IgD-negative memory B cell (primary cell): ENCODE measurements around the gene CPNE4. TPM values are rescaled to one million over a fixed set of nuclear protein-coding genes. Genes with fewer than 3 reads are reported as not detected.

Experiments used
- H3K27ac Mint-ChIP-seq, 3 donors: one replicate each; pipeline ENCODE4 v1.8.0; 2020 to 2022; ENCODE audit warnings: mild to moderate bottlenecking in 3 of 3, mixed read lengths in 3 of 3, moderate library complexity in 1 of 3
- H3K27me3 Mint-ChIP-seq: one replicate; pipeline ENCODE4 v1.8.0; 2021; ENCODE audit warnings: mixed read lengths
- H3K36me3 Mint-ChIP-seq: one replicate; pipeline ENCODE4 v1.8.0; 2020; ENCODE audit warnings: mild to moderate bottlenecking, mixed read lengths
- H3K4me1 Mint-ChIP-seq, 3 donors: one replicate each; pipeline ENCODE4 v1.8.0; 2020 to 2022; ENCODE audit warnings: mixed read lengths in 3 of 3, mild to moderate bottlenecking in 1 of 3
- H3K4me3 Mint-ChIP-seq, 4 donors: one replicate each; pipeline ENCODE4 v1.8.0; 2020 to 2022; ENCODE audit warnings: mild to moderate bottlenecking in 4 of 4, mixed read lengths in 4 of 4, moderate library complexity in 3 of 4
- H3K9me3 Mint-ChIP-seq, 3 donors: one replicate each; pipeline ENCODE4 v1.8.0; 2020 to 2021; ENCODE audit warnings: mixed read lengths in 3 of 3, mild to moderate bottlenecking in 1 of 3
- polyA plus RNA-seq: library from polyadenylated mRNA; unstranded; fragments of 300-500 nt; fragmentation: Illumina TruSeq; gene quantifications from one replicate; pipeline ENCODE4 v1.2.3, GENCODE V29; 2021

CPNE4 gene
- polyA plus RNA-seq, 1 donor from 2014 or later: not detected

DNA sequence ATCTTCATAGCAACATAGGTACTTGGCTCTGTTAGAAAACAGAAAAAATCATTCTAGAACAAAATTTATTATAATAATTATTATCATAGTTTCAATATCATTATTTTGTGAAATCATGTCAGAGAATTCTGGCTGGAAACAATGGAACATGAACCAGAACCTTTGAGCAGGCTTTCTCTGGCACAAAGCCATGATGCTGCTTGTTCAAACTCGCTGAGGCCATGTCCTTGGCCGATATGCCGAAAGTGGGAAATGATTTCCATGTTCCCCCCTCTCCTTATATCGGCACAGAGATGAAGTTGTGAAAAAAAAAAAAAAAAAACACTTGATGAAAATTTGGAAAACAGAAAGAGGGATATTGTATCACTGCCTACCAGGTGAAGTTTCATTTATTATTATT is 483.1 kb downstream of the CPNE4 start:
- peaks cover 5% of the 10 kb centered on the region for H3K27me3 Mint-ChIP-seq
- no peaks in the 10 kb centered on the region for H3K9me3 Mint-ChIP-seq
- H3K27ac Mint-ChIP-seq: no peak overlapping the region
- H3K4me3 Mint-ChIP-seq: no peak overlapping the region
- H3K4me1 Mint-ChIP-seq: no peaks in the 10 kb centered on the region
- H3K36me3 Mint-ChIP-seq: peaks cover 1% of the 10 kb centered on the region

- H3K27ac Mint-ChIP-seq: no peak overlapping the region
- no peaks in the 10 kb centered on the region for H3K4me1 Mint-ChIP-seq
- no peaks in the 10 kb centered on the region for H3K9me3 Mint-ChIP-seq
- peaks cover 1% of the 10 kb centered on the region for H3K36me3 Mint-ChIP-seq
- no peak overlapping the region for H3K4me3 Mint-ChIP-seq
- peaks cover 5% of the 10 kb centered on the region for H3K27me3 Mint-ChIP-seq
Measured at GRCh38 chr3:131550562-131551465, 484.0 kb downstream of the CPNE4 start.

GRCh38 chr3:131549340-131549739 is 485.5 kb downstream of the CPNE4 start:
- Mint-ChIP-seq H3K27ac (no peak overlapping the region), H3K9me3 (no peaks in the 10 kb centered on the region), H3K27me3 (peaks cover 5% of the 10 kb centered on the region), H3K36me3 (peaks cover 2% of the 10 kb centered on the region), H3K4me1 (no peaks in the 10 kb centered on the region), H3K4me3 (no peak overlapping the region)

GRCh38 chr3:131547585-131547984 is 487.2 kb downstream of the CPNE4 start:
- peaks cover 1% of the 10 kb centered on the region for H3K27me3 Mint-ChIP-seq
- H3K4me1 Mint-ChIP-seq: no peaks in the 10 kb centered on the region
- no peak overlapping the region for H3K4me3 Mint-ChIP-seq

DNA sequence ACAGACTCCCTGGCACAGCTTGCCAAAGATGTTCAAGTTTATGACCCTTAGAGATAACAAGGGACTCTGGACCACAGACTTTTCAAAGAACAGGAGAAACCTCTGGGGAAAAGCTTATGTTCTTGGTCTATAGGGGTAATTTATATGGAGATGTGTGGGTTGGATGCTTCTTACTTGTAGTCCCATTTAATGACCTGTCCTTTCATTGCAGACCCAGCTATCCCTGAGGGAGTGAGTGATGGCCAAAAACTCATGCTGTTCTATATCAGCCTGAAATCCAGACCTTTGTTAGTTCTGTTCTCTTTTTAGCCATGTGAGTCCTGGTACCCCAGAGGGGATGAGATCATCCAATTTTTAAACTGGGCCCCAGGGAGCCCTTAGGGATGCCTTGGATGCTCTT is 488.4 kb downstream of the CPNE4 start:
- peaks cover 2% of the 10 kb centered on the region for H3K36me3 Mint-ChIP-seq
- no peak overlapping the region for H3K27ac Mint-ChIP-seq
- peaks cover 1% of the 10 kb centered on the region for H3K27me3 Mint-ChIP-seq
- H3K9me3 Mint-ChIP-seq: no peaks in the 10 kb centered on the region
- no peak overlapping the region for H3K4me3 Mint-ChIP-seq
- no peaks in the 10 kb centered on the region for H3K4me1 Mint-ChIP-seq

More at GRCh38 chr3:131547585-131547984, 487.2 kb downstream of the CPNE4 start:
- Mint-ChIP-seq H3K36me3 (peaks cover 2% of the 10 kb centered on the region), H3K27ac (no peak overlapping the region), H3K9me3 (no peaks in the 10 kb centered on the region)

DNA sequence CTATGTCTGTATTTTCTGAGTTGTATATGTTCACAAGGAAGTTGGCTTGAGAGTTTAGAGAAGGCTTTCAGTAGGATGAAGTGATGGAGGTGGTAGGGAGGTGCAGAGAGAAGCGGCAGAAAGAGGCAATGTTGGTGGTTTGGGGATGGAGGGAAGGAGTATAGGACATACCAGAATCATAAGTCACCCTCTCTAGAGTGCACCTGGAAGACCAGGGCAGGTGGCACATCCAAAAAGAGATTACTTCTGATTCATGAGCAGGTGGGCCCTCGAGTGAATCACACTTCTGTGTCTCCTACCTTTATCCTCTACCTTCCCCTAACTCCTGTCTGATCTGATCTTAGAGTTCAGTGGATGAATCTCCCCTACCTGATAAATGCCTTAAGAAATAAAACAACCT is 490.3 kb downstream of the CPNE4 start:
- Mint-ChIP-seq H3K27me3 (no peaks in the 10 kb centered on the region), H3K4me1 (no peaks in the 10 kb centered on the region), H3K36me3 (peaks cover 2% of the 10 kb centered on the region), H3K27ac (no peak overlapping the region), H3K4me3 (no peak overlapping the region), H3K9me3 (no peaks in the 10 kb centered on the region)

DNA sequence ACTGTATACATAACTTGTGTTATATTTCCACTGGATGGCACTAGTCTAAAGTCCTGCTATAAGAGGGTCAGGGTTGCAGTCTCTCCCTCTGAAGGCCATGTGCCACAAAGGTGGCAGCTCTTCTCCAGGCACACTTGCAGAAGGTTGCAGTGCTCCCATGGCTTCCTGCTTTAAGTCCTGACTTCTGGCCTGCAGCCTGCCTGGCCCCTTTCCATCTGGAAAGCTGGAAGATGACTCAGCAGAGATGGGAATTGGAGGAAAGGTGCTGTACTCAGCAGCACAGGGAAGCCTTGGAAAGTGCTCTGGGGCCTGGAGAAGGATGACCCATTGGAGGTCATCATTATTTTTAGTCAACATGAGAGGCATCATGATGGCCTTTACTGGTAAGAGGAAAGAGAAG is 491.1 kb downstream of the CPNE4 start:
- H3K36me3 Mint-ChIP-seq: peaks cover 2% of the 10 kb centered on the region
- H3K27ac Mint-ChIP-seq: no peak overlapping the region
- no peaks in the 10 kb centered on the region for H3K4me1 Mint-ChIP-seq
- H3K4me3 Mint-ChIP-seq: no peak overlapping the region
- no peaks in the 10 kb centered on the region for H3K27me3 Mint-ChIP-seq
- peaks cover 0 to 3% (median 1%) of the 10 kb centered on the region in 3 donors for H3K9me3 Mint-ChIP-seq

- Mint-ChIP-seq H3K9me3 (peaks cover 0 to 4% (median 3%) of the 10 kb centered on the region in 3 donors), H3K4me3 (no peak overlapping the region), H3K4me1 (no peaks in the 10 kb centered on the region), H3K27me3 (no peaks in the 10 kb centered on the region), H3K27ac (no peak overlapping the region), H3K36me3 (peaks cover 1% of the 10 kb centered on the region)
Measured at GRCh38 chr3:131541288-131541687, 493.5 kb downstream of the CPNE4 start.

DNA sequence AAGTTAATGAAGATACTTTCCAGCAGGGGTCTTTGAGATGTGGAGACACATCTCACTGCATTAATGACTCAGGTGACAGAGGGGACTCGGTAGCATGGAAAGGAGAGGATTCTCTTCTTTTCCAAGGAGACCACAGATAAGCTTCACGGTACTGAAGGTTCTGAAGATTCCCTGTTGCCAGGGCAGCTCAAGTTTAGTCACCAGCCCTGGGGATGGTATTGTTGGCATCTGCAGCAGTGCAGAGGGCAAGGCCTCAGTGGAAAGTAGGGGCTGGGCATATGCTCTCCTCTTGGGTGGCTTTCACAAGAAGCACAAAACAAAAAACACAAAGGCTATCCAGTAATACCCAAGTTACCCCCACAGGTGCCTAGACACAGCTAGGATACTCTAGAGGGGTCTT is 494.0 kb downstream of the CPNE4 start:
- H3K36me3 Mint-ChIP-seq: peaks cover 1% of the 10 kb centered on the region
- no peaks in the 10 kb centered on the region for H3K27me3 Mint-ChIP-seq
- H3K27ac Mint-ChIP-seq: no peak overlapping the region
- peaks cover 0 to 4% (median 3%) of the 10 kb centered on the region in 3 donors for H3K9me3 Mint-ChIP-seq
- H3K4me3 Mint-ChIP-seq: no peak overlapping the region
- no peaks in the 10 kb centered on the region for H3K4me1 Mint-ChIP-seq

DNA sequence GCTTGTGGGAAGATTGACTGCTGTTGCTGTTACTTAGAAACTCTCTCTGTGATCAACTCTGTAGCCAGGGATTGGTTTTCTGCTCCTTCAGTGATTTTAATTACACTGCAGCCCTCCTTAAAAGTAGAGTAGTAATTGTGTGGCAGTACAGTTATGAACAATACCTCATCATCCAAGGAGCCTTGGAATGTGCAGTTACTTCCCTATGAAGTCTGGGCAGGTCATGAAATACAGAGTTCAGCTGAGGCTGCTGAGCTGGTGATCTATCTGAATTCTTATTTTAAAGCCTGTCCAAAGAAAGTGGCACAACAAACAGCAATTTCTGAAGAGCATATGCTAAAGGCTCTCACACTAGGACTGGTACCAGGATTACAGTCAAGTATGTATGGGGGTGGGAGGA is 494.7 kb downstream of the CPNE4 start:
- Mint-ChIP-seq H3K36me3 (peaks cover 1% of the 10 kb centered on the region), H3K9me3 (peaks cover 0 to 4% (median 3%) of the 10 kb centered on the region in 3 donors), H3K4me3 (no peak overlapping the region), H3K27me3 (no peaks in the 10 kb centered on the region), H3K4me1 (no peaks in the 10 kb centered on the region), H3K27ac (no peak overlapping the region)

DNA sequence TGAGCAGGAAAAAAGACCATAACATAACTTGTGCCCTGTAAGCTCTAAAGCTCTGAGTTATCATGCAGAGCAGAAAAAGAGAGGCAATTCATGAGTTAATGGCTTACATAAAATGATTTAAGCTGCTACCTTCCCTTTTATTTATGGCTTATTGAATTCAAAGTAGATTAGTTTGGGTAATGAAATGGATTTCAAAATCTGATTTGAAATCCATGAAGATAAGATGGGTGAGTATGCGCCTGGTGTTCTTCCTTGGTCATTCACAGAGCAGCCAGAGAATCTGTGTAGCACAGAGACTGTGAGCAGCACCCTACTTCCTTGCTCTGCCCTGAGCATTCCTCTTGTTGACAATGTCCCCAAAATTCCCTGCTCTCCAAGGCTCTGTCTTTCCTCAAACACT is 495.8 kb downstream of the CPNE4 start:
- H3K9me3 Mint-ChIP-seq: peaks cover 0 to 4% (median 3%) of the 10 kb centered on the region in 3 donors
- no peaks in the 10 kb centered on the region for H3K36me3 Mint-ChIP-seq
- H3K4me1 Mint-ChIP-seq: no peaks in the 10 kb centered on the region
- H3K4me3 Mint-ChIP-seq: no peak overlapping the region
- H3K27ac Mint-ChIP-seq: no peak overlapping the region
- H3K27me3 Mint-ChIP-seq: no peaks in the 10 kb centered on the region

DNA sequence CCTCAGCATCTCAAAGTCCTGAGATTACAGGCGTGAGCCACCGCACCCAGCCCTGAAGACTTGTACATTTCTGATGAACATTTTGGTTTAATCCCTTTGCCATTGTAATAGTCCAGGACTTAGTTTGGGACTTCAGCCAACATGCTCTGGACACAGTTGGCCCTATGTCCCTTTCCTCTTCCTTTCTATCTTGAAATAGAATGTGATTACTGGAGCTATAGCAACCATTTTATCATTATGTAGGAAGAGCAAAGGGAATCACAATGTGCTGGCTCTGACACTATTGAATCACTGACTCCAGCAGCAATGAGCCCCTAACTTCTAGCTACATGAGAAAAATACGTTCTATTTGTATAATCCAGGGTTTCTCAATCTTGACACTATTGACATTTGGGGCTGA is 497.3 kb downstream of the CPNE4 start:
- Mint-ChIP-seq H3K9me3 (peaks cover 1 to 4% (median 3%) of the 10 kb centered on the region in 3 donors), H3K27me3 (no peaks in the 10 kb centered on the region), H3K4me3 (no peak overlapping the region), H3K4me1 (no peaks in the 10 kb centered on the region), H3K27ac (no peak overlapping the region), H3K36me3 (no peaks in the 10 kb centered on the region)

- Mint-ChIP-seq H3K27me3 (no peaks in the 10 kb centered on the region), H3K4me1 (no peaks in the 10 kb centered on the region), H3K27ac (no peak overlapping the region)
Measured at GRCh38 chr3:131535596-131535995, 499.2 kb downstream of the CPNE4 start.

DNA sequence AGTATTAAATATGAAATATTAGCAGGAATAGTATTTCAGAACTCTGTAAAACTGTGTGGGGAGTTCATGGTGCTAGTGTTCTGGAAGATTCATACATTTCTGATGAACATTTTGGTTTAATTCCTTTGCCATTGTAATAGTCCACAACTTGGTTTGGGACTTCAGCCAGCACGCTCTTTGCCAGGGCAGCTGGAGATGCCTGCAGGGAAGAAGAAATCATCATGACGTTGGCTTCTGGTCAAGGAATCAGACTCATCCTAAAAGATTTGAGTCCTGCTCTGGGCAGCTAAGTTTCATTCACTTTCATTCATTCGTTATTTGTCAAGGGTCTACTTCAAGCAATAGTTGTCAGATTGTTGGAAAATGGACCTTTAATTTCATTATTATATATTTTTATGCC is 499.7 kb downstream of the CPNE4 start:
- Mint-ChIP-seq H3K9me3 (peaks cover 3 to 4% (median 4%) of the 10 kb centered on the region in 3 donors), H3K27me3 (no peaks in the 10 kb centered on the region), H3K4me3 (no peak overlapping the region), H3K36me3 (no peaks in the 10 kb centered on the region), H3K27ac (no peak overlapping the region), H3K4me1 (no peaks in the 10 kb centered on the region)

More at GRCh38 chr3:131535596-131535995, 499.2 kb downstream of the CPNE4 start:
- Mint-ChIP-seq H3K9me3 (peaks cover 3 to 4% (median 4%) of the 10 kb centered on the region in 3 donors), H3K4me3 (no peak overlapping the region), H3K36me3 (no peaks in the 10 kb centered on the region)

- Mint-ChIP-seq H3K9me3 (peaks cover 0 to 4% (median 0%) of the 10 kb centered on the region in 3 donors), H3K27ac (no peak overlapping the region), H3K4me1 (no peaks in the 10 kb centered on the region), H3K36me3 (no peaks in the 10 kb centered on the region), H3K4me3 (no peak overlapping the region), H3K27me3 (peaks cover 2% of the 10 kb centered on the region)
Measured at GRCh38 chr3:131532645-131533044, 502.2 kb downstream of the CPNE4 start.

GRCh38 chr3:131530843-131531242 is 504.0 kb downstream of the CPNE4 start:
- Mint-ChIP-seq H3K27ac (no peak overlapping the region), H3K4me1 (no peaks in the 10 kb centered on the region), H3K9me3 (peaks cover 0 to 4% (median 0%) of the 10 kb centered on the region in 3 donors), H3K36me3 (no peaks in the 10 kb centered on the region), H3K27me3 (peaks cover 11% of the 10 kb centered on the region), H3K4me3 (no peak overlapping the region)
